ACC112 (cell line): Measurements from ENCODE around the gene DYTN.

Experiments used
- H2AFZ ChIP-seq: fragments of 200-600 bp; sonication (generic); one replicate; pipeline ENCODE4 v1.6.0; 2017; ENCODE audit warnings: antibody characterized with exemption, low read length; ENCODE audit not compliant: unreplicated experiment
- H3K27ac ChIP-seq: fragments of 200-600 bp; sonication (generic); 2 replicates; pipeline ENCODE4 v1.5.1; 2014; ENCODE audit warnings: low read depth, mild to moderate bottlenecking, antibody characterized with exemption, low read length, moderate library complexity
- H3K27me3 ChIP-seq: fragments of 200-600 bp; sonication (generic); 2 replicates; pipeline ENCODE4 v1.6.1; 2014; ENCODE audit warnings: mild to moderate bottlenecking, antibody characterized with exemption, low read length, moderate library complexity, mixed read lengths; ENCODE audit not compliant: insufficient read depth
- H3K36me3 ChIP-seq: fragments of 200-600 bp; sonication (generic); 2 replicates; pipeline ENCODE4 v1.6.1; 2016; ENCODE audit warnings: mild to moderate bottlenecking, antibody characterized with exemption, low read length, moderate library complexity, mixed read lengths; ENCODE audit not compliant: insufficient read depth
- H3K4me1 ChIP-seq: fragments of 200-600 bp; sonication (generic); one replicate; pipeline ENCODE4 v1.6.1; 2016; ENCODE audit warnings: low read length, mixed read lengths; ENCODE audit not compliant: insufficient read depth, unreplicated experiment, control insufficient read depth
- H3K4me3 ChIP-seq: fragments of 200-600 bp; sonication (generic); 2 replicates; pipeline ENCODE4 v1.5.1; 2014; ENCODE audit warnings: mild to moderate bottlenecking, low read depth, low read length
- H3K79me2 ChIP-seq: fragments of 200-600 bp; sonication (generic); one replicate; pipeline ENCODE4 v1.6.0; 2016; ENCODE audit warnings: low read length; ENCODE audit not compliant: control insufficient read depth, unreplicated experiment, insufficient read depth

Gene DYTN

GRCh38 chr2:206700156-206700555 lies 18.0 kb downstream of the DYTN start:
- Histone ChIP-seq H3K27ac (no peak overlapping the region), H3K4me1 (no peaks in the 10 kb centered on the region), H3K79me2 (no peaks in the 10 kb centered on the region), H3K36me3 (no peaks in the 10 kb centered on the region), H3K4me3 (no peak overlapping the region), H3K27me3 (peaks cover 26% of the 10 kb centered on the region), H2AFZ (no peak overlapping the region)

DNA sequence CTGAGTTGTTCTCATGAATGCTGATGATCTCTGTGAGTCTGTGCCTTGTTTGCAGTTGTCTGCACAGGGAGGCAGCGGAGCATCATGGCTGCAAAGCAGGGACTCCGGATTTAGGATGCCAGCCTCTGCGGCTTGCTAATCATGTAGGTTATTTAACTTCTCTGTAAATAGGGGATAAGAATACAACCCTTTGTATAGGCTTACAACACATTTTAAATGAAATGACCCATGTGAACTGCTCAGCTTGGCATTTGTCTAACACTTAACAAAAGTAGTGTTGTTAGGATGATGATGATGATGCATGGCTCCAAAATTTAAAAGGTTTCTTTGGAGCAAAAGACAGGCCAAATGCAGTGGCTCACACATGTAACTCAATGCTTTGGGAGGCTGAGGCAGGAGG lies 19.4 kb downstream of the DYTN start:
- Histone ChIP-seq H3K4me3 (no peak overlapping the region), H3K27me3 (peaks cover 20% of the 10 kb centered on the region), H3K27ac (no peak overlapping the region), H3K4me1 (no peaks in the 10 kb centered on the region), H3K36me3 (no peaks in the 10 kb centered on the region), H3K79me2 (no peaks in the 10 kb centered on the region), H2AFZ (no peak overlapping the region)

DNA sequence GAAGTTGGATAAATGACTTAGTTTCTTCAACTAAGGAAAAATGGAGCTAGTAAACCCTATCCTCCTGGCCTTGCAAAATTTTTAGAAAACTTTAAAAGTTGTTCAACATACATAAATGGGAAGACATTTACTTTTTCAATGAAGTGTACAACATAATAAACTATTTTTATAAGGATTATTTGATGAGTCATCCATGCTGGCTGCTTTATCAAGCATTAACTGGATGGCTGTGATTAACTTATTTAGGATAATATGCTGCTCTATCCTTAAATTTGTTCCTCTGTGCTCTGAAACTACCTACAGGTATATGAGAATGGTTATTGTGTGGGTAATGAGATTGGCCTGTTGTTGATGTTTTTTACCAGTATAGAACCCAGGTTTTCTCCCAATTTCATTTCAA lies 21.3 kb downstream of the DYTN start:
- no peak overlapping the region for H3K4me3 ChIP-seq
- no peaks in the 10 kb centered on the region for H3K79me2 ChIP-seq
- no peaks in the 10 kb centered on the region for H3K4me1 ChIP-seq
- no peak overlapping the region for H3K27ac ChIP-seq
- H3K27me3 ChIP-seq, result peaks cover 4% of the 10 kb centered on the region; the same call in 1 of the 2 replicates
- H3K36me3 ChIP-seq, result no peaks in the 10 kb centered on the region
- no peak overlapping the region for H2AFZ ChIP-seq

- no peak overlapping the region for H3K4me3 ChIP-seq
- no peaks in the 10 kb centered on the region for H3K4me1 ChIP-seq
- no peak overlapping the region for H3K27ac ChIP-seq
- no peak overlapping the region for H2AFZ ChIP-seq
- no peaks in the 10 kb centered on the region; the same call in 1 of the 2 replicates for H3K27me3 ChIP-seq
- H3K36me3 ChIP-seq, result no peaks in the 10 kb centered on the region
- no peaks in the 10 kb centered on the region for H3K79me2 ChIP-seq
Observed at GRCh38 chr2:206693399-206694137, 24.6 kb downstream of the DYTN start.

DNA sequence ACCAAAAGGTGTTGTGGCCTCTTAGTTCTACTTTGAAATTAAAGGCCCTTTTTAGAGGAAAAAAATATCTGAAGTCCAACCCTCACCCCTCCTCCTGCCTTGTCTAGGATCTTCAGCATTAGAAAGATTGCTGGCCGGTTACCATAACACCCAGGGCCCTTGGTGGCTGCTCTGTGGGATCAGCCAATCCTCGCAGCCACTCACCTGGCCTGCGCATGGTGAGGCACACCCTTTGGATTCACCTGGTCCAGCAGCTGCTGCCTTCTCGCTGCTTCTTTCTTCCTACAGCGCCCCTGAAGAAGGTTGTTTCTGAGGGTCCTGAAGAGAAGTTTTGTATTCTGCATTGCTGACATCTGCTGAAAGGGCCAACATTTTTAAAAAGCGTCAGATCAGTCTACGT lies 25.2 kb downstream of the DYTN start:
- no peaks in the 10 kb centered on the region for H3K36me3 ChIP-seq
- H3K27ac ChIP-seq, result no peak overlapping the region
- H3K4me1 ChIP-seq, result no peaks in the 10 kb centered on the region
- H2AFZ ChIP-seq, result no peak overlapping the region
- no peak overlapping the region for H3K4me3 ChIP-seq
- H3K79me2 ChIP-seq, result no peaks in the 10 kb centered on the region
- peaks cover under 1% of the 10 kb centered on the region for H3K27me3 ChIP-seq

DNA sequence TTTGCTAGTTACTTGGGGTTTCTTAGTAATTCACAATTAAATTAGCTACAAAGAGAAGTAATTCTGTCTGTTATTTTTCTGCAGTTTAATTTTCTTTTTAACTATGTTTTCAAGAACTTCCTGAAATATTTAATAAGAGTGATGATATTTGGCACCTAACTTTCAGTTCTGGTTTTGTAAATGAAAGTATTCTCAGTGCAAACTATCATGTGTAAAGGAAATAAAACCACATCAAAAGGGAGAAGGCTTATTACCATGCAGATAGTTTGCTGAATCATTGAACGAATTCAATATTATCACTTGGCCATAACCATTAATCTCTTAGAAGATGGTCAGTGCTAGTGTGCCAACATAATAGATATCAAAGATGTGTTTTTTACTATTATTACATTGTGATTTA lies 29.2 kb downstream of the DYTN start:
- Histone ChIP-seq H3K27ac (no peak overlapping the region), H3K79me2 (no peaks in the 10 kb centered on the region), H3K4me1 (no peaks in the 10 kb centered on the region), H3K27me3 (peaks cover 18% of the 10 kb centered on the region), H3K4me3 (no peak overlapping the region), H3K36me3 (no peaks in the 10 kb centered on the region), H2AFZ (no peak overlapping the region)

- Histone ChIP-seq H3K27ac (no peak overlapping the region), H2AFZ (no peak overlapping the region)
Observed at GRCh38 chr2:206688453-206688852, 29.7 kb downstream of the DYTN start.

GRCh38 chr2:206683546-206683945 lies 34.6 kb downstream of the DYTN start:
- Histone ChIP-seq H3K27me3 (peaks cover 18% of the 10 kb centered on the region), H3K4me1 (no peaks in the 10 kb centered on the region), H3K4me3 (no peak overlapping the region), H2AFZ (no peak overlapping the region), H3K36me3 (no peaks in the 10 kb centered on the region), H3K79me2 (no peaks in the 10 kb centered on the region), H3K27ac (no peak overlapping the region)

More at GRCh38 chr2:206688453-206688852, 29.7 kb downstream of the DYTN start:
- H3K4me3 ChIP-seq, result no peak overlapping the region
- no peaks in the 10 kb centered on the region for H3K79me2 ChIP-seq
- peaks cover 18% of the 10 kb centered on the region for H3K27me3 ChIP-seq
- H3K4me1 ChIP-seq, result no peaks in the 10 kb centered on the region
- H3K36me3 ChIP-seq, result no peaks in the 10 kb centered on the region

- Histone ChIP-seq H3K4me1 (no peaks in the 10 kb centered on the region), H3K4me3 (no peak overlapping the region; the same call in 1 of the 2 replicates), H3K36me3 (no peaks in the 10 kb centered on the region), H2AFZ (no peak overlapping the region), H3K27ac (no peak overlapping the region), H3K27me3 (peaks cover 45% of the 10 kb centered on the region), H3K79me2 (no peaks in the 10 kb centered on the region)
Observed at GRCh38 chr2:206670531-206671319, 47.5 kb downstream of the DYTN start.

DNA sequence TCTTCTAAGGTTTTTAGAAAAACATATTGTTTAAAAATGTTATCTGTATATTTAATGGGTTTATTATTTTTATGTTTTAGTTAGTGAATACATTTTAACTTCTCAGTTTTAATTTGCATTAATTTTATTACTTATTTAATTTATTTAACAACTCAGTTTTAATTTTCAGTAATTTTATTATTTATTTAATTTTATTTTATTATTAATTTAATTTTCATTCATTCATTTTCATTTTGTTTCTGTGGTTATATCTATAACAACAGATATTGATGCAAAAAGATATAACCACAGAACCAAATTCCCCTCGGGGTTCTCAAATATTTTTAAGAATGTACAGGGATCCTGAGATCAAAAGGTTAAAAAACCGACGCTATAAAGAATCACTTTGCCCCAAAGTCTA lies 52.9 kb downstream of the DYTN start:
- Histone ChIP-seq H3K27ac (no peak overlapping the region), H3K79me2 (no peaks in the 10 kb centered on the region), H3K4me1 (no peaks in the 10 kb centered on the region), H3K27me3 (peaks cover 46% of the 10 kb centered on the region), H2AFZ (no peak overlapping the region), H3K36me3 (no peaks in the 10 kb centered on the region), H3K4me3 (no peak overlapping the region)

DNA sequence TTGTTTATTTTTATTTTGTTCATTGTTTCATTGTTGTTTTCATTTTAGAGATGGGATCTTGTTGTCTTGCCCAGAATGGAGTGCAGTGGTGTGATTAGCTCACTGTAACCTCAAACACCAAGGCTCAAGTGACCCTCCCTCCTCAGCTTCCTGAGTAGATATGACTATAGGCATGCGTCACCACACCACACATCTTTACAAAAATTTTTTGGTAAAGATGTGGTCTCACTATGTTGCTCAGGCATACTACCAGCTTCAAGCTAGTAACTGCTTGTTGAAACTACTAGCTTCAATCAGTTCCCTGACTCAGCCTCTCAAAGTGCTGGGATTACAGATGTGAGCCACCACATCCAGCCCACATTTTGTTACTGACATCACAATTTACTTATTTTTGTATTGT lies 61.1 kb downstream of the DYTN start:
- Histone ChIP-seq H2AFZ (no peak overlapping the region), H3K4me1 (no peaks in the 10 kb centered on the region), H3K4me3 (no peak overlapping the region), H3K36me3 (no peaks in the 10 kb centered on the region), H3K79me2 (no peaks in the 10 kb centered on the region), H3K27me3 (peaks cover 30% of the 10 kb centered on the region), H3K27ac (no peak overlapping the region)
